Left ventricle myocardium superior (tissue), 1 donor: ENCODE measurements around the gene TTLL6. TPM values are rescaled to one million over a fixed set of nuclear protein-coding genes. Genes with fewer than 3 reads are reported as not detected.

Experiments used
- ATAC-seq: fragments of 200-7000 bp; cut with Tn5 transposase; one replicate; pipeline ENCODE4 v1.9.1; 2020; ENCODE audit warnings: mild to moderate bottlenecking, moderate library complexity
- DNase-seq: peaks from one replicate; pipeline ENCODE4 v3.0.0-alpha.2; 2020
- intact Hi-C: fragments of 100-400 bp; cut with micrococcal nuclease; formaldehyde crosslinking; loops from one replicate; pipeline ENCODE4 v1.11.0; 2022
- total RNA-seq: library from RNA; stranded (reverse); fragmentation: NEBNext Ultra II Directional; extraction: Animal tissue kit (Norgen Biotek cat#: 25700); gene quantifications from one replicate; pipeline ENCODE4 v1.2.1, GENCODE V29; 2021
- donor health status: DM: no; HTN: yes; CAD: no; lungs with severe emphysema.

Gene TTLL6
- total RNA-seq, 1 donor from 2014 or later, result not detected

DNA sequence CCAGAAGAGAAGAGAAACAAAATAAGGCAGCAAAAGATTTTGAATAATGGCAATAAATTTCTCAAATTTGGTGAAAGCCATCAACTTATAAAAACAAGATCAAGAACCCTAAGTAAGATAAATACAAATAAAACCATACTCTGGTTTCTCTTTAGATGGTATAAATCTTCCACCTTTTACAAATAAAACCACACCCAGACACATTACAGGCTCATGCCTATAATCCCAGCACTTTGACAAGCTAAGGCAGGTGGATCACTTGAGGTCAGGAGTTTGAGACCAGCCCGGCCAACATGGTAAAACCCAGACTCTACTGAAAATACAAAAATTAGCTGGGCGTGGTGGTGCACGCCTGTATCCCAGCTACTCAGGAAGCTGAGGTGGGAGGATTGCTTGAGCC lies 43.8 kb downstream of the TTLL6 start:
- DNase-seq (no peak), ATAC-seq (no peak)
- intact Hi-C loops, result no loop called here

DNA sequence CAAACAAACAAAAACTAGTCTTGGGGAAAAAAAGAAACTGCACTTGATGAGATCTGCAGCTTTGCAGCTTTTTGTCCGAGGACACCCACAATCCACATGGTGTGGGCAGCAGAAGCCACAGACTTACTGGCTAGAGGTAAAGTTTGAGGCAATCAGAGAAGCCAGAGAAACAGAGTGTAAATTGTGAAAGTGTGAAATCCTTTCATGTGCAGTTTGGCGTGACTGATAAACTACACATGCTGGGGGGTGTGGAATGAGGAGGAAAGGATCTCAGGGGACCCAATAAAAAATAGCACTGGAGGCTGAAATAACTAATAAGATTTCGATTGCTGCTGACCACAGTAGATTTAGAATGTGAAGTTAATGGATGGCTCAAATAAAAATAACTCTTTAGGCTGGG lies 46.1 kb downstream of the TTLL6 start:
- intact Hi-C loops, result no loop called here
- ATAC-seq (no peak), DNase-seq (no peak)

DNA sequence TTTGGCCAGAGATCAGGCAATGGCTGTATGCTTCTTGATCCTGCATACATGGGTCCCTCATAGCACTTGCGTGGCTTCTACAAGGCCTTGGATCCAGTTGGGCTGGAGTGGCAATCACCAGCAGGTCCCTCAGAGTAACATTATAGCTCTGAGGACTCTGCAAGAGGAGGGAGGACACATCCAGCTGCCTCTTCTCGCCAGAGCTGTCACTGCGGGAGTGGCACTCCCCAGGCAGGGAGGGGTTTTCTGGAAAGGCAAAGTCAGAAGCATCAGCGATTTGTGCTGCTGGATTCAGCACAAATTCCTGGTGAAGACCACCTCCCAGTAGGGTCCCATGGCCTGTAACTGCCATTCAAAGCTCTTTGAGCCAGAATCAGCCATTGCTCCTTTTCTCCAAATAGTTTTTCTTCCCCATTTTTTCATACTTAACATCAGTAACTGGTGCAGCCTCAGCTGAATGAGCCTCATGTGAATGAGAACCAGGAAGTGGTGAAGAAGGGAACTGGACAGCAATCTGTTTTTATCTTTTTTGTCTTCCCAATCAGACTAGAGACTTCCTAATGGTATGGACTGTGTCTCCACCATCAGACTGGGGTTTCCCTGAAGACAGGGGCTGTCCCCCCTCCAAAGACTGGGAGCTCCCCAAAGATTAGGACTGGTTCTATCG lies 47.9 kb downstream of the TTLL6 start:
- ATAC-seq (no peak), DNase-seq (no peak)
- intact Hi-C loops, result no loop called here

- intact Hi-C loops, result no loop called here
- ATAC-seq, result no peak
- DNase-seq, result no peak
These were observed 49.7 kb downstream of the TTLL6 start for GRCh38 chr17:48767263-48767774.

DNA sequence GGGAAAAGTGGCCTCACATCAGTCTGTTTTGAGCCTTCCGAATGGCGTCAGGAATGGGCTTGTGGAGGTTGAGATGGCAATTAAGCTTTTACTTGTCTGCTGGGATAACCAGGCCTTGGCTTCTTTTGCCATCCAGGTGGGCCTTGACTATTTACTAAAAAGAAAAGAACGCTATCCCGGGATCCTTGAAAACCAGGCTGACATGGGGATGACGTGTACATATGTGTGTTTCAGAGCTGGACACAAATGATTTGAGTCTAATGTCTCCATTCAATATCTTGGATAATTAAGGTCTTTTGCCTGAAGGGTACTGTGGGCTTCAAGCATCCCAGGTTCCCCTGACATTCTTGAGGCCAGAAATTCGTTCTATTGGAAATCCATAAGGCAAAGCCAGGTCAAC lies 55.9 kb downstream of the TTLL6 start:
- ATAC-seq (no peak), DNase-seq (no peak)
- intact Hi-C loops, result no loop called here

DNA sequence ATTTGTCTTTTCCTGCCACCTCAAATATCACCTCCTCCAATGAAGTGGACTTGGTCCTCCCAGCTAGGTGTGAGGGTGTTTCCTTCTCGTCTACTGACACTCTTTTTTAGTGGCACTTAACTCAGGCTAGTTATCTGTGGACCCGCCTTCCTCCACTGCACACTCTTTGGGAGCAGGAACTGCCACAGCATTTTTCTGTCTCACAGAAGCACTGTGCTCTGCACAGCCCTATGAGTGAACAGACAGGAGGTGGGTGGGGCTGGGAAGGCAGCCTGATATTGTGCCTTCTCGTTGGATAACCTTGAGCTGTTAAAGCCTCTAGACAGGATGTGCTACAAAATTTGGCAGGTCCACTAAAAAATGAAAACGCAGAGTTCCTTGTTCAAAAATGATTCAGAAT lies 56.6 kb downstream of the TTLL6 start:
- no peak for ATAC-seq
- intact Hi-C loops, result no loop called here

GRCh38 chr17:48759288-48759687 lies 57.7 kb downstream of the TTLL6 start:
- DNase-seq, result no peak
- intact Hi-C loops, result no loop called here

More for the DNA sequence above, 56.6 kb downstream of the TTLL6 start:
- no peak for DNase-seq

DNA sequence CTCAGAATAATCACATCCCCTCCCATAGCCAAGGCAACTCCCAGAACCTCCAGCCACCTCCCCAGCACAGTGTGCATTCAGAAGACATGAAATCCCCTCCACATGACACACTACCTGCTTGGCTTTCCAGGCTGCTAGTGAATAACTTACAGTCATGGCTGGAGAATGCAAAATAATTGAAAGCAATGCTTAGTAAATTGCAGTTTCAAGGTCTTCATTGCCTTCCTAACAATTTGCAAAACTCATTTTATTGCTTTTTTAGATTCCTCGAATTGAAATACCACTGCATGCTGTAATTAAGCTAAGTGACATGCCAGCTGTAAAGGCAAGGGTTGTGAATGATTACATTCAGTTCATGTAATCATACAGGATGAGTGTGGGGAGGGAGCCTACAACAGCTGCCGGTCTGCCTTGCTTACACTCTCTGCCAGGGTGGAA lies 59.5 kb downstream of the TTLL6 start:
- DNase-seq (no peak), ATAC-seq (no peak)
- intact Hi-C loops, result no loop called here

More at GRCh38 chr17:48759288-48759687, 57.7 kb downstream of the TTLL6 start:
- ATAC-seq, result no peak

- no peak for ATAC-seq
- intact Hi-C loops, result no loop called here
These were observed 60.2 kb downstream of the TTLL6 start for GRCh38 chr17:48756830-48757251.

GRCh38 chr17:48755356-48755755 lies 61.7 kb downstream of the TTLL6 start:
- DNase-seq (no peak), ATAC-seq (no peak)
- intact Hi-C loops, result no loop called here

More at GRCh38 chr17:48756830-48757251, 60.2 kb downstream of the TTLL6 start:
- DNase-seq, result no peak

- intact Hi-C loops, result no loop called here
- no peak for ATAC-seq
- DNase-seq, result no peak
These were observed 62.3 kb downstream of the TTLL6 start for GRCh38 chr17:48754500-48755261.

GRCh38 chr17:48753794-48754499 lies 63.1 kb downstream of the TTLL6 start:
- no peak for DNase-seq
- ATAC-seq, result no peak
- intact Hi-C loops, result no loop called here

DNA sequence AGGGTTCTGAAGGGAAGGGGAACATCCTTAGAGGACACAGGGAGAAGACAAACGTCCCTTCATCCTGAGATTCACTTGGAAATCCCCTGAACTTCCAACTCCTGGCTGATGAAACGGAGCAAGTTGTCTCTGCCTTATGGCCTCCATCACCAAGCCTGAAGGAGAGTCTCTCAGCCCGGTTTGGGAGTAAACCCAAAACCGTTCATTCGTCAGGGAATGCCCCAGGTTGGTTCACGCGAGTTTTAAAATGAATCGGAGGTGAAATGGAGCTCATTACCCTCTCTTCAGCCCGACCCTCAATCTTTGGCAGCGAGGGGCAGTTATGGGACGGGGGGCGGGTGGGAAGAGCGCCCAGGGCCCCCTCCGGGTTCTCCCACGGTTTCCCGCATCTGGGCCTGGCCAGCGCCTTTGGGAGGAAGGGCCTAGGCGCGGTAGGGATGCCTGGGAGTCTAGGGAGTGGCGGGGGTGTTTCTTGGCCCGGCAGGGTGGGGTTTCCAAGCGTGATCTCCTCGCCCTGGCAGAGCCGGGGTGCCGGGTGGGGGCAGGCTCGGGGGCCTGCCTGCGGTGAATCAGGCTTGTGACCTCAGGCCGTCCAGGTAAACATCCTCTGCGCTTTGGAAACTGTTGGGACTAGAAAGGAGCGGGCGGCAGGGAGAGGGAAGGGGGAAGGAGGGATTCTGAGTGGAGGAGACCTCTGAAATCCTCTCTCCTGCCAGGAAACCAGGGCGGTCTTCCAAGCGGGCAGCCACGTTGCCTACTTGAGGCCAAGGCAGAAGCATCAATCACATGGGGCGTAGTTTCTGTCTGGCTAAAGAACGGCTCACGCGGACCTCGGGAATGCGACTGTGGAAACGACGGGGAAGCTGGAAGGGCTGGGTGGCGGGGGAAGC lies 64.4 kb downstream of the TTLL6 start:
- ATAC-seq, result no peak
- intact Hi-C loops, result no loop called here
- DNase-seq, result no peak

- no peak for DNase-seq
- no peak for ATAC-seq
- intact Hi-C loops, result no loop called here
These were observed 65.2 kb downstream of the TTLL6 start for GRCh38 chr17:48751733-48752398.

GRCh38 chr17:48751172-48751571 lies 65.9 kb downstream of the TTLL6 start:
- DNase-seq (no peak), ATAC-seq (no peak)
- intact Hi-C loops, result no loop called here

GRCh38 chr17:48749621-48750553 lies 67.1 kb downstream of the TTLL6 start:
- ATAC-seq, result no peak
- DNase-seq, result no peak
- intact Hi-C loops, result no loop called here
